Cardiac septum (tissue), 1 donor: Measurements from ENCODE around the gene MRPL52. TPM values are rescaled to one million over a fixed set of nuclear protein-coding genes. Genes with fewer than 3 reads are reported as not detected.
"Not testable (repeated sequence)": the region's sequence is repeated elsewhere in the genome, so short reads cannot be mapped to it uniquely, and the experiment has no call there.

Source experiments
- DNase-seq: peaks from one replicate; pipeline ENCODE4 v3.0.0-alpha.2; 2020; ENCODE audit warnings: low spot score
- intact Hi-C: fragments of 100-400 bp; cut with DNase I; formaldehyde crosslinking; loops from one replicate; pipeline ENCODE4 v1.14.0; 2022
- total RNA-seq: library from RNA; stranded (reverse); fragmentation: NEBNext Ultra II Directional; extraction: Animal tissue kit (Norgen Biotek cat#: 25700); gene quantifications from one replicate; pipeline ENCODE4 v1.2.1, GENCODE V29; 2021
- donor health status: DM: no; HTN: no; CAD: no.

The MRPL52 gene
- total RNA-seq, 1 donor from 2014 or later: 96.7 TPM

- intact Hi-C loops: loop anchor here (2.0 to 10.0 kb wide), 2 partner anchors 464 to 510 kb away; no protein-coding TSS in a partner anchor
- DNase-seq: peak; percentile 82
Observed at GRCh38 chr14:22848351-22849164, 18.9 kb downstream of the MRPL52 start.

GRCh38 chr14:22849212-22849819 lies 19.6 kb downstream of the MRPL52 start:
- intact Hi-C loops: loop anchor here (2.0 to 10.0 kb wide), 2 partner anchors 465 to 511 kb away; no protein-coding TSS in a partner anchor

GRCh38 chr14:22850944-22851764 lies 21.5 kb downstream of the MRPL52 start:
- intact Hi-C loops: loop anchor here (2.0 to 5.0 kb wide), 3 partner anchors 22 to 294 kb away; partner anchors contain the start of gene MRPL52
- DNase-seq: peak; percentile 93

More at GRCh38 chr14:22849212-22849819, 19.6 kb downstream of the MRPL52 start:
- peak; percentile 80 for DNase-seq

GRCh38 chr14:22852178-22852577 lies 22.5 kb downstream of the MRPL52 start:
- not testable (repeated sequence) for DNase-seq
- intact Hi-C loops: loop anchor here (2.0 to 5.0 kb wide), 3 partner anchors 15 to 295 kb away; partner anchors contain the start of gene MMP14

- intact Hi-C loops: loop anchor here (2.0 to 5.0 kb wide), 3 partner anchors 16 to 295 kb away; partner anchors contain the start of gene MMP14
- DNase-seq: no peak
Observed at GRCh38 chr14:22852599-22852939, 22.9 kb downstream of the MRPL52 start.

DNA sequence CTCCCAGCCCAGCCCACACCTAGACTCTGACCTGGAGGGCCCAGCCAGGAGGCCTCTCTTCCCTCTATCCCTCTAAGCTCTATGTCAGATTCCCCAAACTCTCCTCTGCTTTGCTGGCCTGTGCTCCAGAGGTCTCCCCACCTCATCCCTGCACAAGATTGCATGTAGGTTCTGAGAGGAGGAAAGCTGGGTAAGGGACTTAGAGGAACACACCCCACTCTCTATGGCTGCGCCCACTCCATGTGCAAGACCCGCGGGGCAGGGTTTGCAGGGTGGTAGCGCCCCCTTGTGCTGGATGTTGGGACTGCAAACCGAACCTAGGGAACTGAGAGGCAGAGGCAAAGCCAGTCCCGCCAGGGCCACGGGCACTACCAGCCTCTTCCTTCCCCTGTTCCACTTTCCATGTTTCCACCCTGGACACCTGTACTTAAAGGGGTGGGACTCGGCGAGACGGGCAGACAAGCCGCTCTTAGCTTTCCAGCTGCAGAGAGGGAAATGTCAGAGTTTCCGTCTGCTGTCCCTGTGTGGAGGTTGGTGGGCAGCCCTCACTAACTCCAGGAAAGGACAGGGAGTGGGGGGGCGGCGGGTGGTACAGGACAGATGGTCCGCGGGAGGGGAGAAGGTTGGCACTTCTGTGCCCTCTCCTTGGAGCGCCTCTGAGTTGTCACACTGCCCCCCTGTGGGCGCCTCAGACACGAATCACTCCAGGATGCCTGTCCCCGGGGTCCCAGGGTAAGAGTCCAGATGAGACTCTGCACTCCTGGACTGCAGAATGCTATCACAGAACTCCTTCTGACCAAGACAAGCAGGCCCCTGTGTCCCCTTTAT lies 23.5 kb downstream of the MRPL52 start:
- intact Hi-C loops: loop anchor here (1.0 to 5.0 kb wide), 4 partner anchors 16 to 296 kb away; partner anchors contain the start of gene MMP14
- DNase-seq: peak; percentile 94

DNA sequence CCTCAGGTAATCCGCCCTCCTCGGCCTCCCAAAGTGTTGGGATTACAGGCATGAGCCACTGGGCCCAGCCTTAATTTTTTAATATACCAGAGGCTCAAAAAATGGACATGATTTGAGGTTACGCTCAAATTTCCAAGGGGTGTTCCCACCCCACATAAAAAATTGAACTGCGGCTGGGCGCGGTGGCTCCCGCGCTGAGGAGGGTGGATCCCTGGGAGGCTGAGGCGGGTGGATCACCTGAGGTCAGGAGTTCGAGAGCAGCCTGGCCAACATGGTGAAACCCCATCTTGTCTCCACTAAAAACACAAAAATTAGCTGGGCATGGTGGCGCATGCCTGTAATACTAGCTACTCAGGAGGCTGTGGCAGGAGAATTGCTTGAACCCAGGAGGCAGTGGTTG lies 24.6 kb downstream of the MRPL52 start:
- intact Hi-C loops: loop anchor here (5.0 kb wide), 2 partner anchors 197 to 297 kb away; no protein-coding TSS in a partner anchor
- not testable (repeated sequence) for DNase-seq

GRCh38 chr14:22854963-22855724 lies 25.5 kb downstream of the MRPL52 start:
- no peak for DNase-seq
- intact Hi-C loops: loop anchor here (5.0 kb wide), 2 partner anchors 198 to 298 kb away; no protein-coding TSS in a partner anchor

GRCh38 chr14:22856428-22856827 lies 26.7 kb downstream of the MRPL52 start:
- intact Hi-C loops: no loop called here
- no peak for DNase-seq

- DNase-seq, intact Hi-C loops: not testable (repeated sequence)
Observed at GRCh38 chr14:22860377-22860776, 30.7 kb downstream of the MRPL52 start.

DNA sequence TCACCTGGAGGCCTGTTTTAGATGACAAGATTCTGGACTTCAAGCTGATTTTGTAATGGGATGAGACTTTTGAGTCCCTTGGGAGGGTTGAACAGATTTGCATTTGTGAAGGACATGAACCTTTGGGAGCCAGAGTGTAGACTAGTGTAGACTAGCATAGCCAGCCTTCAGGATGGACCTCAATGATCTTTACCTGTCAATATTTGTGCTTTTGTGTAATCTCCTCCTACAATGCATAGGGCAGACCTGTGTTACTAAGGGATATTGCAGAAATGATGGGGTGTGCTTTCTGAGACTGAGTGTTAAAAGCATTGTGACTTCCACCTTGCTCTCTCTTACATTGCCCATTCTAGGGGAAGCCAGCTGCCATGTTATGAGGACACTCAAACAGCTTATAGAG lies 32.0 kb downstream of the MRPL52 start:
- intact Hi-C loops: no loop called here

GRCh38 chr14:22864979-22865378 lies 35.3 kb downstream of the MRPL52 start:
- DNase-seq: no peak
- intact Hi-C loops: no loop called here

More for the DNA sequence above, 32.0 kb downstream of the MRPL52 start:
- no peak for DNase-seq

DNA sequence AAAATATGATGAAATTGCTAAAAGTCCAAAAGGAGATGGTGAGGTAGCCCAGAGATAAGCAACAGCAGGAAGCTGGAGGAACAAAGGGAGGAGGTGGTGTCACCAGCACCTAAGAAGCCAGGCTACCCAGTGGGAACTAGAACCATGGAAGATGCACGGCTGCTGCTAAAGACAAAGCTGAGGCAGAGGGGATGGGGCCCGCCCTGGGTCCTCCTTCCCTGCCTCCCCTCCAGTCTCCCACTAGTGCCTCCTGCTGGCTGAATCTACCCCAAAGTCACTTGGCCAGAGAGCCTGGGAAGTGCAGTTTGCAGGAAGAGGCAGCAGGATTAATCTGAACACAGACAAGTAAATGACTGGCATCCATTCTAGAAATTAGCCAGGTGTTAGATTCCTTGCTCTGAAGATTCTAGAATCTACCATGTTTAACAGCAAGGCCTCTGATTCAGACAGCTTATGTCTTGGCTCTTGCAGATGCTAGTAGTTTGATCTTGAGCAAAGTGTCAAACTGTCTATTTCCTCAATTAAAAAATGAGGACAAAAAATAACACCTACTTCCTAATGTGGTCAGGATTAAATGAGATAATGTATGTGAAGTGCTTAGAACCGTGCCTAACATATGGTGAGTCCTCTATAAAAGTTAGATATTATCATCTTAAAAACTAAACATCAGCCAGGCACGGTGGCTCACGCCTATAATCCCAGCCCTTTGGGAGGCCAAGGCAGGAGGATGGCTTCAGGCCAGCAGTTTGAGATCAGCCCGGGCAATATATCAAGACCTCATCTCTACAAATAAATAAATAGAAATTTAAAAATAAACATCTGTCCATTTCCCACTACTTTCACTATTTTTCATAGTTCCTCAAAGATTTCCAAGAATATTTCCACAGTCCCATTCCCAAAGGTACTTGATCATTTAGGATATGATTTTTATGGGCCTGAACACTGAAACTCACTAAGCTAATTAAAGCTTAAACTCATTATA lies 36.0 kb downstream of the MRPL52 start:
- DNase-seq: no peak
- intact Hi-C loops: no loop called here

DNA sequence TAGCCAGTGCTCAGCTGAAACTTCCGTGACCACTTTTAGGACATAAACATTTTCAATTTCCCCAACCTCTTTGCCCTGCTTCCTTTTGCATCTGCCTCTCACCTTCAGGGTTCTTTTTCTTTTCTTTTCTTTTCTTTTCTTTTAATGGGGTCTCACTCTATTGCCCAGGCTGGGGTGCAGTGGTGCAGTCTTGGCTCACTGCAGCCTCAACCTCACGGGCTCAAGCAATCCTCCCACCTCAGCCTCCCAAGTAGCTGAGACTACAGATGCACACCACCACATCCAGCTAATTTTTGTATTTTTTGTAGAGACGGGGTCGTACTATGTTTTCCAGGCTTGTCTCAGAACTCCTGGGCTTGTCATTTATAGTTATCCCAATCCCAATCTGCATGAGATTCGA lies 37.2 kb downstream of the MRPL52 start:
- DNase-seq: no peak
- intact Hi-C loops: no loop called here

DNA sequence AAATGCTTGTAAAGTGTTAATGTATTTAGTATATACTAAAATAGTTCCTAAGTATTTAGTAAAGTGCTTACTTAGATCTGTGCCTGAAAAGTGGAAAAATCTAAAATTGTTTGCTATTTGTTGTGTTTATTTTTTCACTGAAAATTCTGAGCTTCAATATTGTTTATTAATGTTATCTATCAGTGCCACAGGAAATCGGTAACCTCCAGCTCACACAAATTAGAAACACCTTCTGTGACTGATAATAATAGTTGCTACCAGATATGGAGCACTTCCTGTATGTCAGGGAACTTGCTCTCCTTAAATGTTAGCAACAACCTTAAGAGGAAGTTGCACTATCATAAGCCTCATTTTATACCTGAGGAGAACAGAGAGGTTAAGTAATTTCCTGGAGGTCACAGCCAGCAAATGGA lies 41.1 kb downstream of the MRPL52 start:
- intact Hi-C loops: loop anchor here (1.0 to 5.0 kb wide), 2 partner anchors 46 to 111 kb away; partner anchors contain the start of genes AJUBA and RBM23
- no peak for DNase-seq

- intact Hi-C loops: loop anchor here (1.0 to 5.0 kb wide), 2 partner anchors 46 to 111 kb away; partner anchors contain the start of genes AJUBA and RBM23
Observed at GRCh38 chr14:22871224-22872032, 41.7 kb downstream of the MRPL52 start, which contains the start of gene LRP10. Gene LRP10, plus strand, starts transcription at chr14:22871740. Its CDS starts 564 bp downstream, at chr14:22872304.

More at GRCh38 chr14:22871224-22872032, 41.7 kb downstream of the MRPL52 start, which contains the start of gene LRP10:
- peak; percentile 97 for DNase-seq
